HG03460 (cell line): ENCODE data around the gene KCP.
A peak's percentile ranks its signal among the peaks of the same experiment; 100 is the strongest.

Experiments
- ATAC-seq: cut with Tn5 transposase; IDR thresholded peaks from one replicate; pipeline ENCODE4 v1.9.1; 2021; ENCODE audit not compliant: unreplicated experiment

Gene KCP

DNA sequence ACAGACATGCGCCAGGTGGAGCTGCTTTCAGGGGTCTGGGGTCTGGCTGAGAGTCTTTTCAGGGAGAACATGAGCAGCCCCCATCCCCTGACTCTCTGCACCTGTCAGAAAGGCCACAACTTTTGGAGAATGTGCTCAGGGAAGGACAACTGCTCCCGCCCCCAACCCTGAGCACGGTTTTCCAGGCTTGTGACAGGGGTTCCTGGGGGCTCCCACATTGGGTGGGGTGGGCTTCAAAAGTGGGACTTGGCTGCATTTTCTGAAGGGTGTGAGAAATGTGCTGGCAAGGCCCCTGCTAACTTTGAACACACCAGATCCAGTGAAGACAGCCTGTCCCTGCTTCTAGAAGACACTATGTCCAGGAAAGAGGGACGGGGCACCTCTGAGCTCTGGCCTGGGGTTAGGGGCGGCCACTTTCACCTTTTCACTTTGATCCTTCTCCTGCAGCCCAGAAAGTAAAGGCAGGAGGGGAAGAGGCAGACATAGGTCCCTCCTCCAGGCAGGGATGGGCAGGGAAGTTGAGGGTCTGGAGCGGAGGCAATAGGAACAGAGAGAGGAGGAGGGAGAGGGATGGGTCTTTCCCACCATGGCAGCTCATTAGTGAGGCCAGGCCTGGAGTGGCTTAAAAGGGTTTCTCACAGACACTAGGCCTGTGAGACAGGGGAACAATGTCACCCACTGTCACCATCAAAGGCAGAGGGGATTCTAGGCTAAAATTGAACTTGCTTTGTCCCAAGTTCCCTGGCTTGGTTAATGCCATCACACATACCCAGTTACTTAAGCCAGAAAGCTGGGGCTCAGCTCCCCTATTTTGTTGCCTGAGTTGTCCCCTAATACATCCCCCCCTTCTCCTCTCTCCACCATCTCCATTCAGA is 1.5 kb downstream of the KCP start:
- ATAC-seq, result no peak

DNA sequence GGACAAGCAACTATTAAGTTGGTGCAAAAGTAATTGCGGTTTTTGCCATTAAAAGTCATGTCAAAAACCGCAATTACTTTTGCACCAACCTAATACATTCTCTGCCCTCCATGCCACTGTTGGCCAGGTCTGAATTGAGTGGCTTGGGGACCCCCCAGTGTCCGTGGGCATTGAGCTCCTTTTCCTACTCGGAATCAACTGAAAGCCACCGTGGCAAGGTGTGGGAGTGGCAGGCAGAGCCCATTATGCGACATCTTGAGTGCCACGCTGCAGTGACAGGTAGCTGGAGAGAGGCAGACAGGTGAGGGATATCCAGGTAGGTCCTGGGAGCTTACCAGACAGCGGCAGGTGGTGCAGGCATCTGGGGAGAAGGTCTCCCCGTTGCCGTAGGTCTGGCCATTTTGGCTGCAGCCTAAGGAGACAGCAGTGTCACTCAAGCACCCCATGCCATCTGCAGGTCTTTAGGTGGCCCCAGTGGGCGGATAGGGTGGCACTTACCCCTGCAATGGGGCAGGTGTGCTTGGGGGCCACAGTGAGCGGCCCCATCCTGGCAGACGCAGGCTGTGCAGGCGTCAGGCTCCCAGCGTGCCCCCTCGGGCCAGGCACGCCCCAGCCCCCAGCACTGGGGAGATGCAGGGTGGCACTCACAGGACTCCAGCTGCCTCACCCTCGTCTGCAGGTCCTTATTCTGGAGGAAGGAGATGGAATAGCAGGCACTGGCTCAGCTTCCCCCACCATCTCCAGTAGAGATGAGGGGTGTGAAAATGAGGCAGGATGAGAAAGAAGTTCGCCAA is 3.5 kb downstream of the KCP start:
- ATAC-seq, result no peak

DNA sequence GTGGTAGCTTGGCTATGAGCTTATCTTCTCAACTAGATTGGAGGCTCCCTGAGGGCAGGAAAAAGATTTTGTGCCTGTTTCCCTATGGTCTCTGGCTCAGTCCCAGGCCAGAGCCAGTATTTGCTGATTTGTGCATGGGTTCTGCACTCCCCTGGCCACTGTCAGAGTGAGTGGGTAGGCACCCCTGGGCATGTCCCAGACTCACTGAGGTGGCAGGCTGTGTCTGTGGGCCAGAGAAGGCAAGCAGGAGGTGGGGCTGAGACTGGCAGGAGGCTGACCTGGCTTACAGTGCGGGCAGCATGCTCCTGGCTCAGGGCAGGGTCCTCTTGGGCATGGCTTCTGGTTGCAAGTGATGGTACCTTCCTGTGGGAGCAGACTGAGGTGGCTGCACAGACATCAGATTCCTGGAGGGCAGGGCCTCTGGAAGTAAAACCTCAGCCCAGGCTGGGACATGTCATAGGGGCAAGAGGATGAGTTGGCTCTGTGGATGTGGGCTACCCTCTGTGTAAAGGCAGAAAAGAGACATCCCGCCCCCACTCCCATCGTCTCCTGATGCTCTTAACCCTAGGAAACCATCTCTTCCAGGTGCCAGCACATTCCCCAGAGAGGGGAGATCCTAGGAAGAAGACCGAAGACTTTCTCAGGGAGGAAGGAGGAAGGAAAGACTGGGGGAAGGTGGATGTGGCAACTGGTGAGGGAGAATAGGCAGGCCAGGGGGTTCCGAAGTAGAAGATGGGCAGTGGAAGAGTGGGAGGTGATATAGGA is 4.3 kb downstream of the KCP start:
- no peak for ATAC-seq

DNA sequence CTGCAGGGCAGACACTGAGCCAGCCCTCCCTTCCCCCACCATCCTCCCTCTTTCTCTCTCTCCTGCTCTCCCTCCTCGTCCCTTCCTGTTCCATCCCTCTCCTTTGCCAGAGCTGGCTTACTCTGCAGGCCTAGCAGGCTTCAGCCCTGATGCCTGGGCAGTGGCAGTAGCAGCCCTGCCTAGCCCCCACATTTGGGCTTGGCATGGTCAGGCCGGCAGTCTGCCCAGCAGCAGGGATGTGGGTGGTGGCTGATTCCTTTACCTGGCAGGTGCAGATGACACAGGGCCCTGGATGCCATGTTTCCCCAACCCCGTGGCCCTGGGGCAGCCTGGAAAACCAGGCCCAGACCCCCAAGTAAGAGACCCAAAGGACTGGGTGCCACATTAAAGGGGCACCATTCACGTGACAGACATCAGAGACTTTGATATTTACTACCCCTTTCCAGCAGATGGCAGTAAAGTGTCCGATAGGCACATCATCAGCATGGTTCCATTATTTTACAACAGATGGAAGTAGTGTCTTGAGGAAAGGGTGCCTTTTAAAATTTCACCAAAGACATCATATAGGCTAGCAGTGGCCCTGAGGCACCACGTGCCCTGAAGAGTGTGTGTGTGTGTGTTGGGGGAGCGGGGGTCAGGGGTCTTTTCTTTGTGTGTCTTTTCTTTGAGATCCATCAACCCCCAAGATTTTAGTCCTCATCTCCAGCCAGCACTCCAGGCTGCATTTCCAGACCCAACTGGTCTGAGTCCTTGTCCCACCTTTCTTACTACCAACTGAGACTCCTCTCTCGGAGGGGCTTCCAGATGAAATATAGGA is 5.9 kb downstream of the KCP start:
- peak; percentile 62 for ATAC-seq

DNA sequence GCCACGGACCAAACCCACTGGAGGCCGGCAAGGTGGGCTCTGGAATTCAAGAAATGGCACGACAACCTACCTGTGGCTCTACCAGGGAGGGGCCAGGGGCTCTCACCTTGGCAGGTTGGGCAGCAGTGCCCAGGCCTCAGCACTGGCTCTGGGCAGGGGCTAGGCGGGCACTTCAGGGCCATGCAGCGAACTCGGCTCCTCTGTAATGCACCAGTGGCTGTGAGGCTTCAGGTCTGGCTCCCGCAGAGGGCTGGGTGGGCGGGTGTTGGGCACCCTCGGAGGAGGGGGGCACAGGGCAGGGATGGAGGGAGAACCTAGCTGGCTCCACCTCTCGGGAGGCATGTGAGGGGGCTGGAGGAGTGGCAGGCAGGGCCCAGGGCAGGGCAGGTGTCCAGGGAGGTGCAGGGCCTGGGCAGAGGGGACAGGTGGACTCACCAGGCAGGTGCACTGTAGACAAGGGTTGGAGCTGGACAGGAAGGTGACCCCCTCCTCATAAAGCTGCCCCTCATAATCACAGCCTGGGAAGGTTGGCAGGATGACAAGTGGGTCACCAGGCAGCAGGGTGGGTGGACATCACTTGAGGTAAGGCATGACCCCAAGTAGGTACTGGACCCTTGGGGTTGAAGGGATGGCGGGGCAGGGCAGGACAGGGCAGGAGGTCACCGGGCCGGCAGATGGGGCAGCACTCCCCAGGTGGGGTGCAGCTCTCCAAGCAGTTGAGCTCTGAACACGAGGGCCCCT is 6.7 kb downstream of the KCP start:
- no peak for ATAC-seq

DNA sequence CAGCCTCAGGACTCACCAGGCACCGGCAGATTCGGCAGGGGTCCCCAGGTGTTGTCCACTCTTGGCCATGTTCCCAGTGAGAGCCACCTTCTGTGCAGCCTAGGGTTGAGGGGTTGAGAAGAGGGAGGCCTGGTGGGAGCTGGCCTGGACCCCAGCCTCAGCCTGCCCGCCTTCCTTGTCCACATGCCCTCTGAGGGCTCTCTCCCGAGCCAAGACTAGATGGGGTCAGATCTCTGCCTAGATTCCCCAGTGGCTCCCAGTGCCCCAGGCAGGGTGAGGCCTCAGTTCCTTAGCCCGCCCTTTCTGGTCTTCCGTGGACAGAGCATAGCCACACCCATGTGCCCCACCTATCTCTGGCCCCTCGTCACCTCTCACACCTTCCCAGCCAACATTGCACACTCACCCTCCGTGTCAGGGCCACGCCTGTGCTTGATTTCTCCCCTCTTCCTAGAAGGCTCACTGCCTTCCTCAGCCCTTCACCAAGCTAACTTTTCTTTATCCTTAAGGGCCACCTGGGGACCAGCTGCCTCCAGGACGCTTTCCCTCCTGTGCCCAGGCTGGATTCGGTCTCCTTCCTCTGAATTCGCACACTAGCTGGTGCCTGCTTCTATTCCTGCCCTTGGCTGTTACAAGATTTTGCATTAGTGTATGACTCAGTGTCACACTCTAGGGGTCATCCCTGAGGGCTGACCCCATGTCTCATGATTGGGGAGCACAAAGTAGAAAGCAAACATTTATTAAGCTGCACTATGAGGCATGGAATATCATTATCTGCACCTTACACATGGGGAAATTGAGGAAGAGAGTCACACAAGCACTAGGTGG is 7.5 kb downstream of the KCP start:
- no peak for ATAC-seq

DNA sequence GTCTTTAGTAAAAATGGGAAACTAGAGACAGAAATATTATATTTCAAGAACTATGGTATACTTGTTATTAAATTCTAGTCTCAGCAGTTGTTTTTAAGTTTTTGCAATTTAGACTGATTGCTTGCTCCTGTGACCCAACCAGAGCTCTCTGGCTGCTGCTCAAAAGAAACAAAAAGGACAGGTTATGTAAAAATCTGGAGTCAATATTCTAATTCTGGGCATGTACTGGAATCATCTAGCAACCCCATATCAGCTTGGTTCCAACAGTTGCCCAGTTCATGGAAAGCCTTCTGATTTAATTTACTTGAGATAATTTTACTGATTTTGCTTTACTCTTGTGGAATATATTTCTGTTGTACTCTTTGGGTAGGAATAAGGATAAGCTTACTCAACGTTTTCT is 10.3 kb downstream of the KCP start:
- ATAC-seq, result no peak

DNA sequence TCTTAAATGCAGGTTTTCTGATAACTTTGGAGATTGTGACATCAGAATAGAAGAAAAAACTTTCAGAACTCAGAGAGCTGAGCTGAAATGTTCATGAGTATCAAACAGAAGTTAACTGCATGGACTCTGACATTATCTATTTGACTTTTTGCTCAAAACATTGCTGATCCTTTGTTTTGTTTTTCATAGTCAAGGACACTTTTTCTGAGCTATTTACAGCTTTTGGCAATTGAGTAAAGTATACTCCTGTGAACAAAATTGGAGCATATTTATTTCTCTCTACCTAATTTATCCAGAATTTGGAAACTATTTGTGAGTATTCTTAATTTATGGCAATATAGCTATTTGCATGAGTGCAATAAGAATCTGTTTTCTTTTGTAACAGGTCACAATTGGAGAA is 11.1 kb downstream of the KCP start:
- ATAC-seq, result no peak

DNA sequence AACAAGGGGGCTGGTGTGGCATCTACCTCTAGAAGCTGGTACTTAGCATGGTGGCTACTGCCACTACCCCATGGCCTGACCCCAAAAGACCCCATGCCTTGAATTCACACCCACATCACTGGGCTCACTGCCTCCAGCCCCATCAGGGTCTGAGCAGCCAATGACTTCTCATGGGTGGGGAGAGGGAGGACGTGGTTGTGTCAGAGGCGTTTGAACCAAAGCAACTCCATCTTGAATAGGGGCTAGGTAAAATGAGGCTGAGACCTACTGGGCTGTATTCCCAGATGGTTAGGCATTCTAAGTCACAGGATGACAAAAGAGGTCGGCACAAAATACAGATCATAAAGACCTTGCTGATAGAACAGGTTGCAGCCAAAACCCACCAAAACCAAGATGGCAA is 15.2 kb downstream of the KCP start:
- no peak for ATAC-seq

DNA sequence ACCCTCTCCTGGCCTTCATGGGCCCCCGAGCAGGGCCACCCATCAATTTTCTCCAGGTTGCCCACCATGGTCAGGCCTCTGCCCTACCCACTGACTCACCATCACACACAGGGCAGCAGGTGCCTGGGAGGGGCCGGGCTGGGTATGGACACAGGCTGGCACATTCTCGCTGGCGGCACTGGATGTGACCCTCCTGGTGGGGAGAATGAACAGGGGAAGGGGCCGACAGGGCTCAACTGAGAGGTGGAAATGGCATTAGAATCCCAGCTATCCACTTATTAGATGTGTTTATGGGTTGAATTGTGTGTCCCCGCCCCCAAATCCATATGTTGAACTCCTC is 16.4 kb downstream of the KCP start:
- no peak for ATAC-seq

DNA sequence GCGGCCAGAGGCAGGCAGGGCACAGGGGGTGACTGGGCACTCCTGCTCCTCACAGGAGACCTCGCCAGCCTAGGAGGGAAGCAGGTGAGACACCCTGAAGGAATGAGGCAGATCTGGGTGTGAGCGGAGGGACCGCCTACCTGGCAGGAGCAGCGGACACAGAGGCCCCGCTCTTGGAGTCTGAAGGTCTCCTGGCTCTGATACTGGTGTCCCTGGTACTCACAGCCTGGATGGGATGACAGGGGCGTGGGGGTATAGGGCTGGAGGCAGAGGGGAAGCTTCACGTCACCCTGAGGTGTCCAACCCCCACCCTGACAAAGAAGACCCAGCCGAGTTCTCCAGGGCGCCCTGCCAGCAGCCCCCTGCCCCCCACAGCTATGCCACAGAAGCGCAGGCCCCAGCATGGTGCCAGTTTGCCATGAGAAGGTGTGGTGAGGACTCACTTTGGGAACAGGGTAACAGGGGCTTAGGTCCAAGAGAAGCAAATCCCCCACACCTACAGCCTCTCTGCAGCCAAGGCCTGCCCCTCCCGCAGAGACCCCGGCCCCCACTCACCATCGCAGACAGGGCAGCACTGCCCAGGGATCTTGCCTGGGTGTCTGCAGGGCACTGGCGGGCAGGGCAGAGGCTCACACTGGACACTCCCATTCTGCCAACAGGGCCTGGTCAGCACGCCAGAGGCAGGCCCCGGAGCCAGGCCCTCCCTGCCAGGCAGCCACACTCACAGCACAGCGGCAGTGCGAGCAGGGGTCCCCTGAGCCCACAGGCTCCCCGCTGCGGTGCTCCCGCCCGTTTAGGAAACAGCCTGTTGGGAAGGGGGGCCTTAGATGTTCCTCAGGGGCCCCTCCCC is 17.0 kb downstream of the KCP start:
- ATAC-seq, result no peak

DNA sequence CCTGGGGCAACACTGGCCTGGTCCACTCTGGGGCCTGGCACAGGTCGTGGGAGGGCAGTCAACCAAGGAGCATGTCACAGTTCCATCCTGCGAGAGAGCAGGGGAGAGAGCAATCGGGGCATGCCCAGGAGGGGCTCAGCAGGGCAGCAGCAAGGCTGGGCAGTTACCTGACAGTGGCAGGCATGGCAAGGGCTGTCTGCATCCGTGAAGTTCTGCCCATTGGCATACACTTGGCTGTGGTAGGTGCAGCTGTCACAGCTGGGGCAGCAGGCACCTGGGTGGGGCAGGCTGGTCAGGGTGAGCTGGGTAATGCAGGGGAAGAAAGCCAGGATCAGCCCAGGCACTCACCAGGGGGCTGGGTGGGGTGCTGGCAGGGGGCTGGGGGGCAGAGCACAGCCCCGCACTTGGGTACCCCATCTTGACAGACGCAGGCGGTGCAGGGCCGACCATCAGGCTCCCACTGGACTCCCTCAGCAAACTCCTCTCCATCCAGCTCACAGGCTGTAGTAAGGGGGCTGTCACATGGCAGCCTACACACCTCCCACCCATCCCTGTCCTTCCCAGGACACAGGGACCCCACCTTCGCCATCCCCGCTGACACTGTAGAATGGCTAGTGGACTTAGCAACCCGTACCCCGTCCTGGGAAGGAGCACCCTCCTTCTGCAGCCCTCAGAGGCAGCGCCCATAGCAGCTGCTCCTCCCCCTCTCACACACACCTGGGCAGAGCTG is 17.8 kb downstream of the KCP start:
- no peak for ATAC-seq

DNA sequence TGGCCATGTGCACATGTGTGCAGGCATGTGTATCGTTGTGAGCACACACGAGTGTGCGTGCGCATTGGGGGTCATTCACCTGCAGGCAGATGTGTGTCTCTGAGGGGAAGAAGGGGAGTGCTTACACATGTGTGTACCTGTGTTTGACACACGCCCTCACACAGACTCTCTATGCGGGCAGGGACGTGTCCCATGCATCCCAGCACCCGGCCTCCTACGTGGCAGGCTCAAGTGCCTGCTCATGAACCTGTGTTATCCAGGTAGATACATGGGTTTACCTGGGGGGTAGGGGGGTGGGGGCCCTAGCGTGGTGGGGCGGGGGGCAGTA is 18.6 kb downstream of the KCP start:
- ATAC-seq, result no peak

DNA sequence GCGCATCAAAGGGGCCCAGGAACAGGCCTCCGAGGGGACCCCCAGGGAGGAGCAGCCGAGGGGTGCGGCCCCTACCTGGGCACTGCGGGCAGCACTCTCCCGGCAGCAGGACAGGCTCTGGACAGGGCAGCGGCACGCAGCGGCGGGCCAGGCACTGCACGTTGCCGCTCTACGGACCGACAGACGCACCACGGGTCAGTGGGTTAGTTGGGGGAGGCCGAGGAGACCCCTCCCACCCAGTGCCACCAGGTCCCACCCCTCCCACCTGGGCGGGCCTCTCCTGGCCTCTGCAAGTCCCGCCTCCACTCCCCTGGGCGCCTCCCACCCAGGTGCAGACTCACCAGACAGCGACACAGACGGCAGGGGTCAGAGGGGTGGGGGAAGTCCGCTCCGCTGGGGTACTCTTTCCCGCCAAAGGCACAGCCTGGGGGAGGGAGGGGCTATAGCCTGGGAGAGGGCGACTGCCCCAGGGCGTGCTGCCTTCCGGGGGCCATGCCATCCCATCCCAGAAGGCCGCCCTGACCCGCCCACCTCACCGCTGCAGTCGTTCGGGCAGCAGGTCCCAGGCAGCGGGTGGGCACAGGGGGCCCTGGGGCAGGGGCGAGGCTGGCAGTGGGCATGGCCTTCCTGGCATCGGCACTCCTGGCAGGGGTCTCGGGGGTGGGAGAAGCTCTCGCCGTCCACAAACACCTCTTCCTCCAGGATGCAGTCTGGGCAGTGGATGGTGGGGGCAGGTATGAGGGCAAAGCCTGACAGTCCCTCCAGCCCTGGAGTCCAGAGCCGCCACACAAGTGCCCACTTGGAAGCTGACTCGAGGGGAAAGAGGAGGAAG is 19.2 kb downstream of the KCP start:
- ATAC-seq, result no peak

DNA sequence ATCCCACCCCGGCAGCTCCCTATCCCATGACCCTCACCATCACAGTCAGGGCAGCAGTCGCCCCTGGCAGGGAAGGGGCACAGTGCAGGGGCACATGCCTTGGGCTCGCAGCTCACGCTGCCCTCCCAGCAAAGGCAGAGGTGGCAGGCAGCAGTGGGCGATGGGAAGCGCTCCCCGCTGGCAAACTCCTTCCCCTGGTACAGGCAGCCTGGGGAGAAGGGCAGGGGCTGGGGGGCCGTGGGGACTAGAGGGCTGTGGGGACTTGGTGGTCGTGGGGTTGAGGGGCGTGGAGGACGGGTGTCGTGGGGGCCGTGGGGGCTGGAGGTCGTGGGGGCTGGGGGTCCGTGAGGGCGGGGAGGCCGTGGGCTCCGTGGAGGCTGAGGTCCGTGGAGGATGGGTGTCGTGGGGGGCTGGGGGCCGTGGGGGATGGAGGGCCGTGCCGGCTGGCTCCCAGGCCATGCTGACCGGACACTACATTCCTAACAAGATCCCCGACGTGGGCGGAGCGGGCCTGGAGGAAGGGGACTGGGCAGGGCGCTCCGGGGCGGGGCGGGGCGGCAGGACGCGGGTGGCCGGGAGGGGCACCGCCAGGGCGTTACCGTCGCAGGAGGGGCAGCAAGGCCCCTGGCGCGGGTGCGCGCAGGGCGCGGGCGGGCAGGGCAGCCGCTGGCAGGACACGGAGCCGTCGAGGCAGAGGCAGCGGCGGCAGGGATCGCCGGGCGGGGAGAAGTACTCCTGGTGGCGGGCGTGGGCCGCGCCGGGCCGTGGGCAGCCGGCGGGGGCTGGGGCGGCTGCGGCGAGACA is 20.0 kb downstream of the KCP start:
- no peak for ATAC-seq

DNA sequence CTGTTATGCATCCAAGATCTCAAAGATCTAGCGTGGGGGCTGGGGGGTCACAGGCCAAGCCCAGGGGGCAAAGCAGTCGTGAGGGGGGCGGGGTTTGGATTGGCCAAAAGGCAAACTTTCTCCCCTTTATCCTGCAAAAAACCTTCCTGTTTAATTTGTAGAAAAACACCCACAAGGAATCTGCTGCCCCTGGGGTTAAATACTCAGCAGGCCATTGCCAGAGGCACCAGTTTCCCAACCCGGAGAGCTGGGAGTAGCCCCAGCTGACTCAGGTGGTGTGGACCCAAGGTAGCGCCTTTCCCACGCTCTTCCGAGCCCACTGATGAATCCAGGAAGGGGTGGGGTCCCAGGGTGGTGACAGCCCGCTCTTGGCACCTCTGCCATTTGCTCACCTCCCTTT is 21.4 kb downstream of the KCP start:
- ATAC-seq, result no peak
